SK-N-SH treated with all-trans-retinoic acid at 6 μM for 48 hours (cell line): Measurements from ENCODE around the gene FASTKD3.
A peak's percentile ranks its signal among the peaks of the same experiment; 100 is the strongest.

ENCODE experiments used
- ATAC-seq: fragments of 200-7000 bp; cut with Tn5 transposase; 3 replicates; pipeline ENCODE4 v1.9.1; 2020; ENCODE audit warnings: mild to moderate bottlenecking, moderate library complexity
- ARNTL ChIP-seq: fragments of 450-650 bp; formaldehyde crosslinking; IDR thresholded peaks from 2 replicates; pipeline ENCODE4 v1.5.0; 2020; ENCODE audit warnings: low read depth, mild to moderate bottlenecking, moderate library complexity, borderline replicate concordance
- CREB5 ChIP-seq: fragments of 250-450 bp; sonication (Bioruptor Pico); IDR thresholded peaks from 2 replicates; pipeline ENCODE4 v1.5.1; 2020; ENCODE audit warnings: low read depth, mild to moderate bottlenecking, moderate library complexity
- CSDC2 ChIP-seq: fragments of 250-450 bp; sonication (Bioruptor Pico); IDR thresholded peaks from 2 replicates; pipeline ENCODE4 v1.5.0; 2020; ENCODE audit warnings: mild to moderate bottlenecking, moderate library complexity
- CSRNP3 ChIP-seq: fragments of 250-450 bp; sonication (Bioruptor Pico); IDR thresholded peaks from 2 replicates; pipeline ENCODE4 v1.5.1; 2021; ENCODE audit warnings: mild to moderate bottlenecking, moderate library complexity
- ESRRG ChIP-seq: fragments of 250-450 bp; sonication (Bioruptor Pico); IDR thresholded peaks from 2 replicates; pipeline ENCODE4 v1.6.1; 2021; ENCODE audit warnings: mild to moderate bottlenecking
- GLIS3 ChIP-seq: fragments of 250-450 bp; sonication (Bioruptor Pico); IDR thresholded peaks from 2 replicates; pipeline ENCODE4 v1.5.0; 2020; ENCODE audit warnings: mild to moderate bottlenecking, moderate library complexity
- ISL1 ChIP-seq: fragments of 250-450 bp; sonication (Bioruptor Pico); IDR thresholded peaks from 2 replicates; pipeline ENCODE4 v2.1.2; 2022; ENCODE audit warnings: mild to moderate bottlenecking, moderate library complexity
- OSR1 ChIP-seq: fragments of 250-450 bp; sonication (Bioruptor Pico); IDR thresholded peaks from 2 replicates; pipeline ENCODE4 v1.8.0; 2022; ENCODE audit warnings: moderate library complexity, mild to moderate bottlenecking, inconsistent platforms
- PATZ1 ChIP-seq: fragments of 250-450 bp; sonication (Bioruptor Pico); IDR thresholded peaks from 2 replicates; pipeline ENCODE4 v1.8.0; 2020; ENCODE audit warnings: mild to moderate bottlenecking, moderate library complexity, borderline replicate concordance
- PPARA ChIP-seq: fragments of 250-450 bp; sonication (Bioruptor Pico); IDR thresholded peaks from 2 replicates; pipeline ENCODE4 v1.5.0; 2020; ENCODE audit warnings: mild to moderate bottlenecking, borderline replicate concordance
- RARB ChIP-seq: fragments of 250-450 bp; sonication (Bioruptor Pico); IDR thresholded peaks from 2 replicates; pipeline ENCODE4 v1.8.0; 2021; ENCODE audit warnings: mild to moderate bottlenecking, moderate library complexity
- SNAI2 ChIP-seq: fragments of 250-450 bp; sonication (Bioruptor Pico); IDR thresholded peaks from 2 replicates; pipeline ENCODE4 v1.5.0; 2020; ENCODE audit warnings: mild to moderate bottlenecking, moderate library complexity
- TCF4 ChIP-seq: fragments of 250-450 bp; sonication (Bioruptor Pico); IDR thresholded peaks from 2 replicates; pipeline ENCODE4 v1.8.0; 2021; ENCODE audit warnings: mild to moderate bottlenecking, moderate library complexity, borderline replicate concordance
- TOX ChIP-seq: fragments of 250-450 bp; sonication (Bioruptor Pico); IDR thresholded peaks from 2 replicates; pipeline ENCODE4 v1.8.0; 2021; ENCODE audit warnings: mild to moderate bottlenecking, moderate library complexity, borderline replicate concordance
- ZC3H10 ChIP-seq: fragments of 250-450 bp; sonication (Bioruptor Pico); IDR thresholded peaks from 2 replicates; pipeline ENCODE4 v1.5.1; 2021; ENCODE audit warnings: mild to moderate bottlenecking, moderate library complexity
- ZFP30 ChIP-seq: fragments of 450-650 bp; formaldehyde crosslinking; IDR thresholded peaks from 2 replicates; pipeline ENCODE4 v1.5.0; 2022; ENCODE audit warnings: mild to moderate bottlenecking, moderate library complexity
- ZNF565 ChIP-seq: fragments of 450-650 bp; formaldehyde crosslinking; conservative IDR thresholded peaks from 2 replicates; pipeline ENCODE4 v1.5.0; 2020; ENCODE audit warnings: low read depth, mild to moderate bottlenecking, moderate library complexity
- ZNF70 ChIP-seq: fragments of 450-650 bp; formaldehyde crosslinking; IDR thresholded peaks from 2 replicates; pipeline ENCODE4 v1.5.0; 2020; ENCODE audit warnings: mild to moderate bottlenecking, moderate library complexity
- ZNF8 ChIP-seq: fragments of 450-650 bp; formaldehyde crosslinking; IDR thresholded peaks from 2 replicates; pipeline ENCODE4 v1.5.0; 2020; ENCODE audit warnings: mild to moderate bottlenecking, moderate library complexity
- TF ChIP-seq, protein P1 (sequence below): fragments of 250-450 bp; sonication (Bioruptor Pico); IDR thresholded peaks from 2 replicates; pipeline ENCODE4 v1.5.0; 2020; ENCODE audit warnings: mild to moderate bottlenecking, moderate library complexity
- TF ChIP-seq, protein P2 (sequence below): fragments of 250-450 bp; sonication (Bioruptor Pico); IDR thresholded peaks from 2 replicates; pipeline ENCODE4 v1.8.0; 2021; ENCODE audit warnings: low read depth, mild to moderate bottlenecking, moderate library complexity, borderline replicate concordance

Gene FASTKD3

GRCh38 chr5:7816535-7816901 lies 52.3 kb downstream of the FASTKD3 start:
- peak; percentile 55 for ATAC-seq
- TF ChIP-seq ZNF8 (no peak), ZNF70 (CRISPR knock-in tag) (no peak), TCF4 (no peak), PPARA (CRISPR knock-in tag) (no peak), CSDC2 (CRISPR knock-in tag) (no peak), PATZ1 (CRISPR knock-in tag) (no peak), ZC3H10 (CRISPR knock-in tag) (no peak), CREB5 (CRISPR knock-in tag) (no peak), ARNTL (no peak), SNAI2 (no peak), GLIS3 (CRISPR knock-in tag) (no peak), ISL1 (CRISPR knock-in tag) (no peak), ESRRG (no peak), OSR1 (CRISPR knock-in tag) (no peak), ZFP30 (CRISPR knock-in tag) (no peak), CSRNP3 (no peak), TOX (CRISPR knock-in tag) (no peak), RARB (no peak)
- TF ChIP-seq, protein P1, sequence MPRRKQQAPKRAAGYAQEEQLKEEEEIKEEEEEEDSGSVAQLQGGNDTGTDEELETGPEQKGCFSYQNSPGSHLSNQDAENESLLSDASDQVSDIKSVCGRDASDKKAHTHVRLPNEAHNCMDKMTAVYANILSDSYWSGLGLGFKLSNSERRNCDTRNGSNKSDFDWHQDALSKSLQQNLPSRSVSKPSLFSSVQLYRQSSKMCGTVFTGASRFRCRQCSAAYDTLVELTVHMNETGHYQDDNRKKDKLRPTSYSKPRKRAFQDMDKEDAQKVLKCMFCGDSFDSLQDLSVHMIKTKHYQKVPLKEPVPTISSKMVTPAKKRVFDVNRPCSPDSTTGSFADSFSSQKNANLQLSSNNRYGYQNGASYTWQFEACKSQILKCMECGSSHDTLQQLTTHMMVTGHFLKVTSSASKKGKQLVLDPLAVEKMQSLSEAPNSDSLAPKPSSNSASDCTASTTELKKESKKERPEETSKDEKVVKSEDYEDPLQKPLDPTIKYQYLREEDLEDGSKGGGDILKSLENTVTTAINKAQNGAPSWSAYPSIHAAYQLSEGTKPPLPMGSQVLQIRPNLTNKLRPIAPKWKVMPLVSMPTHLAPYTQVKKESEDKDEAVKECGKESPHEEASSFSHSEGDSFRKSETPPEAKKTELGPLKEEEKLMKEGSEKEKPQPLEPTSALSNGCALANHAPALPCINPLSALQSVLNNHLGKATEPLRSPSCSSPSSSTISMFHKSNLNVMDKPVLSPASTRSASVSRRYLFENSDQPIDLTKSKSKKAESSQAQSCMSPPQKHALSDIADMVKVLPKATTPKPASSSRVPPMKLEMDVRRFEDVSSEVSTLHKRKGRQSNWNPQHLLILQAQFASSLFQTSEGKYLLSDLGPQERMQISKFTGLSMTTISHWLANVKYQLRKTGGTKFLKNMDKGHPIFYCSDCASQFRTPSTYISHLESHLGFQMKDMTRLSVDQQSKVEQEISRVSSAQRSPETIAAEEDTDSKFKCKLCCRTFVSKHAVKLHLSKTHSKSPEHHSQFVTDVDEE (CRISPR knock-in tag), result no peak
- TF ChIP-seq, protein P2, sequence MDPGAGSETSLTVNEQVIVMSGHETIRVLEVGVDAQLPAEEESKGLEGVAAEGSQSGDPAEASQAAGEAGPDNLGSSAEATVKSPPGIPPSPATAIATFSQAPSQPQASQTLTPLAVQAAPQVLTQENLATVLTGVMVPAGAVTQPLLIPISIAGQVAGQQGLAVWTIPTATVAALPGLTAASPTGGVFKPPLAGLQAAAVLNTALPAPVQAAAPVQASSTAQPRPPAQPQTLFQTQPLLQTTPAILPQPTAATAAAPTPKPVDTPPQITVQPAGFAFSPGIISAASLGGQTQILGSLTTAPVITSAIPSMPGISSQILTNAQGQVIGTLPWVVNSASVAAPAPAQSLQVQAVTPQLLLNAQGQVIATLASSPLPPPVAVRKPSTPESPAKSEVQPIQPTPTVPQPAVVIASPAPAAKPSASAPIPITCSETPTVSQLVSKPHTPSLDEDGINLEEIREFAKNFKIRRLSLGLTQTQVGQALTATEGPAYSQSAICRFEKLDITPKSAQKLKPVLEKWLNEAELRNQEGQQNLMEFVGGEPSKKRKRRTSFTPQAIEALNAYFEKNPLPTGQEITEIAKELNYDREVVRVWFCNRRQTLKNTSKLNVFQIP (CRISPR knock-in tag), result no peak

- ATAC-seq, result peak; percentile 99
- TF ChIP-seq, protein P1 (CRISPR knock-in tag), result no peak
- TF ChIP-seq ZNF565 (no peak), ZFP30 (CRISPR knock-in tag) (no peak), ZNF8 (no peak), PPARA (CRISPR knock-in tag) (no peak), TCF4 (no peak), TOX (CRISPR knock-in tag) (no peak), SNAI2 (no peak), ZC3H10 (CRISPR knock-in tag) (no peak), PATZ1 (CRISPR knock-in tag) (no peak)
Observed at GRCh38 chr5:7815892-7816534, 52.8 kb downstream of the FASTKD3 start.
